Left forelimb (tissue), 1 donor: ENCODE results near the gene ALPG.
A peak's percentile ranks its signal among the peaks of the same experiment; 100 is the strongest.
"Not testable (repeated sequence)": the region's sequence is repeated elsewhere in the genome, so short reads cannot be mapped to it uniquely, and the experiment has no call there.

Source experiments
- DNase-seq: peaks from one replicate; pipeline ENCODE4 v3.0.0-alpha.2; 2018; ENCODE audit warnings: low spot score

Gene ALPG

GRCh38 chr2:232420073-232420454, 13.4 kb downstream of the ALPG start:
- DNase-seq = no peak

DNA sequence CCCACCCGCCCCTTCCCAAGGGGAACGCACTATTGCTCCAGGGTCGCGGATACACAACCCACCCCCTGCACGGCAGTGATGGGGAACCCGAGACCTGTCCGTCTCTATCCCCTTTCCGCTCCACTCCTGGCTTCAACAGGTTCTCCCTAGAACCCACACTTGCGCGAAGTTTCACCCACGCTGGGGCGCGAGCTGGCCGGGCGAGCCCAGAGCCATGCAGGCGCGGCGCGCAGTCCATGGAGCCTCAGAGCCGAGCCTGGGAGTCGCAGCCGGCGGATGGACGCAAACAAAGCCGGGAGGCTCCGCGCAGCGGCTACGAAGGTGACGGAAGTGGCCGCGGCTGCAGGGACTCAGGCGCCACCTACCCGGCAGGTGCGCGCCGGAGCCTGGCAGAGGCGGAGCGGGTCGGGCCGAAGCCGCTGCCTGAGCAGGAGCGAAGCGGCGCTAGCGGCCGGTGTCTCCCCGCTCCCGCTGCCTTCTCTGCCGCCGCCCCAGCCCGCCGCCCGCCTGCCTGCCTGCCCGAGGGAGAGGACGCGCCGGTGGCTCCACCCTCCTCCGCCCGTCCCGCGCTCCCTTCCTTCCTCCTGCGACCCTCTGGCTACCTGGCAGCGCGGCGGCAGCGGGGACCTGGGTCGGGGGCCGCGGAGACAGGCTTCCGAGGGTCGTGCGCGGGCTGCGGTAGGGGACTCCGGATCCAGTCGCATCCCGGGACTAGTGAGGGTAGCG, 14.0 kb downstream of the ALPG start:
- no peak for DNase-seq

- DNase-seq = no peak
Measured at GRCh38 chr2:232421189-232421785, 14.6 kb downstream of the ALPG start.

DNA sequence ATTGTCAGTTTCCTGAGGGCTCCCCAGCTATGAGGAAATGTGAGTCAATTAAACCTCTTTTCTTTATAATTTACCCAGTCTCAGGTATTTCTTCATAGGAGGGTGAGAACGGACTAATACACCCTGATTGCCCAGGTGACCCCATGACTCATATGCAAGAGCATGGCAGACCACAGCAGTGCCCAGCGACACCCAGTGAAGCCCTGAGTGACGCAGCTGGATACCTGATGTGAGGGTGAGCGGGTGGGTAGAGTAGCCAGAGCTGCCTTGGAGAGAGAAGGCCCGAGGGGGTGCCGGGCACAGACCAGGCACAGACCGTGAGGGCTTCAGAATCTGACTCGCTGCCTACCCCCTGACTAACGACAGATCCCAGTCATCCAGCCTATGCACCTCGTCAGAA, 15.4 kb downstream of the ALPG start:
- DNase-seq = no peak

DNA sequence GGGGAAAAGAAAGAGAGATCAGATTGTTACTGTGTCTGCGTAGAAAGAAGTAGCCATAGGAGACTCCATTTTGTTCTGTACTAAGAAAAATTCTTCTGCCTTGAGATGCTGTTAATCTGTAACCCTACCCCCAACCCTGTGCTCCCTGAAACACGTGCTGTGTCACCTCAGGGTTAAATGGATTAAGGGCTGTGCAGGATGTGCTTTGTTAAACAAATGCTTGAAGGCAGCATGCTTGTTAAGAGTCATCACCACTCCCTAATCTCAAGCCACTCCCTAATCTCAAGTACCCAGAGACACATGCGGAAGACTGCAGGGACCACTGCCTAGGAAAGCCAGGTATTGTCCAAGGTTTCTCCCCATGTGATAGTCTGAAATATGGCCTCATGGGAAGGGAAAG, 16.4 kb downstream of the ALPG start:
- not testable (repeated sequence) for DNase-seq

DNA sequence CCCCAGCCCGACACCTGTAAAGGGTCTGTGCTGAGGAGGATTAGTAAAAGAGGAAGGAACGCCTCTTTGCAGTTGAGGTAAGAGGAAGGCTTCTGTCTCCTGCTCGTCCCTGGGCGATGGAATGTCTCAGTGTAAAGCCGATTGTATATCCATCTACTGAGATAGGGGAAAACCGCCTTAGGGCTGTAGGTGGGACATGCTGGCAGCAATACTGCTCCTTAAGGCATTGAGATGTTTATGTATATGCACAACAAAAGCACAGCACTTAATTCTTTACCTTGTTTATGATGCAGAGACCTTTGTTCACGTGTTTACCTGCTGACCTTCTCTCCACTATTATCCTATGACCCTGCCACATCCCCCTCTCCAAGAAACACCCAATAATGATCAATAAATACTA, 16.8 kb downstream of the ALPG start:
- DNase-seq = not testable (repeated sequence)

GRCh38 chr2:232431705-232432590, 25.3 kb downstream of the ALPG start:
- no peak for DNase-seq

DNA sequence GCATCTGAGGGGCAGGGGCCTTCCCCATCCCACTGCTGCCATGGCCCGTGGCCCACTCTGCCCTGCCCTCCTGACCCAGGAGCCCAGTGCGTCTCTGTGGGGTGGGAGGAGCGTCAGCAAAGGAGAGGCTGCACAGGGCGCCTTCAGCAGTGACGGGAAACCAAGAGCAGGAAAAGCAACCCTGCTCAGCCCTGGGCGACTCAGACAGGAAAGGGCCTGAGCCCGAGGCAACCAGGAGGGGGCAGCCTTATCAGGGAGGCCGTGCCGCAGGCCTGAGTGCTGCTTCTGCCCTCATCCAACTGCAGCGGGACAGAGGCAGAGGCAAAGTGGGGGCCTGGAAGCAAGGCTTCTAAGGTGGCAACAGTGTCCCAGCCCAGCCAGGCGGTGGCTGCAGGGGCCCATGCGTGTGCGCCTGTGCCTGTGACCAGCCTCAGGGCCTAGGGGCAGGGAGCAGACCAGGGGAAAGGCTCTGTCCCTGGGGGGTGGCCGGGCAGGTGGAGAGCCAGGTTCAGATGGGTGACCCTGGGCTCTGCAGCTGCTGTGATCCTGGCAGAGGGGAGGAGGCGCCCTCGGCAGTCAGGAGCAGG, 26.0 kb downstream of the ALPG start:
- DNase-seq = no peak

GRCh38 chr2:232433622-232434021, 27.0 kb downstream of the ALPG start:
- not testable (repeated sequence) for DNase-seq

- DNase-seq = no peak
Measured at GRCh38 chr2:232434091-232434490, 27.4 kb downstream of the ALPG start.

DNA sequence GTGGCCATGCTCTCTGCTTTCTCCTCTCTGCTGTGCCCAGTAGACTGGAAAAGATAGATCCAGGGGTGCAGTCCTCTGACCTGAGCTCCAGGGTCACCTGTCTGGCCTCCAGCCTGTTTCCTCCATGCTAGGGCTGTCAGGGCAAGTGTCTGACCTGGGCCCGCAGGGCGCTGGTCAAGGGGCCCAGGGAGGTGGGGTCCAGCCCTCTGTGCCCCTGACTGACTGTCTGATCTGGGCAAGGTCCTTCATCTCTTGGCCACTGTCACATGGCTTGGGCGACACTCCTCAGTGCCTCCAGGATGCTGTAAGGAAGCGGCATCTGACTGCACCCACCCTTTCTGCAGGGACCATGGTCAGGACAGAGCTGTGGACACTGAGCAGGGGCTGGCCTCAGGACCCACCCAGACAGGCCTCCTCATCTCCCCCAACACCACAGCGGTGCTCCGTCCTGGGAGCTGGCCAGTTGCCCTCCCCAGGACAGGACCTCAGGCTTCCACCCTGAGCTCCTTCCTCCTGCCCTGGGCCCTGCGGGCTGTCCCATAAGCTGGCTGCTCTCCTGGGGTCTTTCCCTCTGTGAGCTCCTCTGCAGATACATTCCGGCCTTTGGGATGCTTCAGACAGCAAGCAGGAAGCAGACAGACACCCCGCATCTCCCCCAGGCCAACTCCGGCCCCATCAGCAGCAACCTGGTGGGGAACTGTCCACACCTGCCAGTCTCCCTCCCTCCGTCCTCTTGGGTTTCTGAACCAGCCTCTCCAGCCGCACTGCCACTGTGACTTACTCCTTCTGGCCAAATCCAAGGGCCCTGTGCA, 28.1 kb downstream of the ALPG start:
- DNase-seq = peak; percentile 49

GRCh38 chr2:232435375-232435648, 28.7 kb downstream of the ALPG start:
- no peak for DNase-seq

- DNase-seq = no peak
Measured at GRCh38 chr2:232435805-232436204, 29.2 kb downstream of the ALPG start.

DNA sequence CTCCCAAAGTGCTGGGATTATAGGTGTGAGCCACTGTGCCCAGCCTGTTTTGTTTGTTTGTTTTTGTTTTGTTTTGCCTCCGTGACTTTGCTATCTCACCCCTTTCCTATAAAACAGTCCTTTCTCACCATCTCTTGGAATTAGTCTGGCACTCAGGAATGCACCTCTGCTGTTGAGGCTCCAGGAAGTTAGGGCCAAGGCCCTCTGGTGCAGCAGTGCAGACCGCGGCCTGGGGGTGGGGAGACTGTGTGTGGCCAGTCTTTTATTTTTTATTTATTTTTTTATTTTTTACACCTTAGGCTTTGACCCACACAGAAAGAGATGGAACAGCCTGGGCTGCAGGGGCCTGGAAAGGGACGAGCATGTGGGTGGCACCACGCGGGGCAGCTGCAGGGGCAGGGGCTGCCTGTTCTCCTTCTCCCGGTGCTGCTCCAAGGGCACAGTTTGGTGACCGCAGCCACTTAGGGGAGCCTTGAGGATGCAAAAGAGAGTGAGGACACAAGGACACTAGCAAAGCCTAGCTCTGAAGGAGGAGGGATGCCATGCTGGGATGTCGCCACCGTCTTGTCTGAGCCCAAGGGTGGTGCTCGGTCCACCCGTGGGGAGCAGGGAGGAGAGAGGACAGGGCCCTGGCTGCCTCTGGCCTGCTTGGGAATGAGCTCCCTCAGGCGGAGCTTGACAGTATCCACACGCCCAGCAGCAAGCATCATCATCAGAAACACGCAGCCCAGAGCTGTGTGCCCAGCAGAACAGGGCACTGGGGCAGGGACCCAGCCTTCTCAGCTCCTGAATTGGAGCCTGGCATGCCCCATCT, 29.9 kb downstream of the ALPG start:
- DNase-seq = no peak

GRCh38 chr2:232437195-232437571, 30.5 kb downstream of the ALPG start:
- peak; percentile 58 for DNase-seq

- peak; percentile 55 for DNase-seq
Measured at GRCh38 chr2:232438091-232438490, 31.4 kb downstream of the ALPG start.

- peak; percentile 57 for DNase-seq
Measured at GRCh38 chr2:232438951-232439757, 32.5 kb downstream of the ALPG start.

- peak; percentile 58 for DNase-seq
Measured at GRCh38 chr2:232439758-232440135, 33.1 kb downstream of the ALPG start.

DNA sequence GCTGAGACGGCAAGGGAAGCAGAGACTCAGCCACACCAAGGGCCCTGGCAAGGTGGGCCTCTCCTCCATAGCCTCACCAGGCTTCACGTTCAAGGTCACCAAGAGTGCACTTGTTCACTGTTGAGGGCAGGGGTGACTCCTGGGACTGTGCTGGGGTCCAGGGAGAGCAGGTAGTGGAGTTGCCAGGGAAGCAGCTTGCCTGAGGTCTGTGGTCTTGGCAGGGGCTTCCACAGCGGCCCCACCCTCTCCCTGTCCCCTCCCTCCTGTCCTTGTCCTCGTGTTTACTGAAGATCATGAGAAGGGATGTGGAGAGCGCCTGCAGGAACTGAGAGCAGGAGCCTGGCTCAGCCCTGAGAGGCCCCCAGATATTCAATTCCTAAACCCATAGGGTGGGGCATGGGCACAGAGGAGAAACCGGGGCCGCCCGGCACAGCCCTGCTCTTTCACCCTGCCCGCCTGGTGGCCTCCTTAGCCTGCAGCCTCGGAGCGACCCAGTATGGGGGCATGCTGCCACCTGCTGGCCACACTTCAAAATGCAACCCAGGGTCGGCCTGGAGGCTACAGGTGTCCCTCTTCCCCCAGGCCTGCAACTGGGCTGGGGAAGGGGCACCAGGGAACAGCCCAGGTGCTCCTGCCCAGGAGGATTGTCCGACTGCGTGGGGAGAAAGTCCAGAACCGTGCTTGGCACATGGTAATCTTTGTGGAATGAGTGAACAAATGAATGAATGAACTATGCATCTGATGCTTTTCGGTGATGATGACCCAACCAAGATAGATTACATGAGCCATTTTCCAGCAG, 33.8 kb downstream of the ALPG start:
- DNase-seq = peak; percentile 89
